Astrocyte of the spinal cord (primary cell): ENCODE data around the gene HMOX1.

Experiments used
- DNase-seq: peaks from one replicate; pipeline ENCODE4 v3.0.0; 2011; ENCODE audit warnings: low read depth, low spot score
- H3K4me3 ChIP-seq: 2 replicates; pipeline ENCODE4 v1.5.1; 2011; ENCODE audit warnings: low read depth, mild to moderate bottlenecking, low read length, moderate library complexity
- CTCF ChIP-seq: IDR thresholded peaks from 2 replicates; pipeline ENCODE4 v1.5.1; 2012; ENCODE audit warnings: low read depth, mild to moderate bottlenecking, low read length, inconsistent platforms
- in situ Hi-C: cut with HindIII; loops from 2 replicates; pipeline ENCODE4 v1.10.0; 2017; ENCODE audit warnings: low sequenced_read_pairs

The HMOX1 gene

GRCh38 chr22:35430897-35431322 lies 50.0 kb downstream of the HMOX1 start:
- TF ChIP-seq CTCF = peak; percentile 96
- H3K4me3 ChIP-seq = no peak overlapping the region
- DNase-seq = peak; percentile 84
- in situ Hi-C loops = no loop called here

DNA sequence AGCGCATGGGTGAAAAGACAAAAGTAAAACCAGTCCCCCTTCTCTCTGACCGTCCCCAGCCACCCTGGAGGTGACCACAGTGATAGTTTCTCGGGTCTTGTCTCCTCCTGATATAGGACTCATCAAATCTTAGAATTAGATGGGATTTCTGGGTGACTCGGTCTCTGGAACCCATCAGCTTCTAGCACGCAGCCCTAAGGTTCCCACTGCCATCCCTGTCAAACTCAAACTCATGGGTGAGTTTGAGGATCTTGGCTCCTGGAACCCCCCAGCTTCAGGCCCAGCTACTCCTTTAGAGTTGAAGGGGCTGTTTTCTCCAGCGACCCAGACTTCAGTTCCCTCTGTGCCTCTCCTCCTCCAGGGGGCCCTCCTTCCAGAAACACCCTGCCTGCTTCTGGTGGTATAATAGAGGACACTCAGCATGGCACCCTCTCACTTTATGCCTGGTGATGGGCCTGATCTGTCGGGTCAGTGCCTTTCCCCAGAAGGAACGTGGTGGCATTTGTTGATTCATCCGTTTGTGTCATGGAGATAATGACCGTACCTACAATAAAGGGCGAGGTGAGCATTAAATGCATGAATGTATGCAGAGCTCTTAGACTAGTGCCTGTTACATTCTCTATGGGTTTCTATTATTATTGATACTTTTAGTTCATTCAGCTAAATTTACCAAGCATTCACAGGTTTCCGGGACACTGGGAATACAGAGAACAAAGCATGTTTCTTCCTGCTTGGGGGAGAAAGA lies 50.8 kb downstream of the HMOX1 start:
- TF ChIP-seq CTCF = peak; percentile 36
- DNase-seq = no peak
- in situ Hi-C loops = no loop called here
- no peak overlapping the region for H3K4me3 ChIP-seq

- TF ChIP-seq CTCF = no peak
- no peak overlapping the region for H3K4me3 ChIP-seq
- no peak for DNase-seq
- in situ Hi-C loops = no loop called here
Measured at GRCh38 chr22:35432228-35432905, 51.5 kb downstream of the HMOX1 start.

GRCh38 chr22:35434061-35434710 lies 53.3 kb downstream of the HMOX1 start:
- no peak for DNase-seq
- in situ Hi-C loops = no loop called here
- H3K4me3 ChIP-seq = no peak overlapping the region
- TF ChIP-seq CTCF = no peak

- no peak for DNase-seq
- no peak for TF ChIP-seq CTCF
- in situ Hi-C loops = no loop called here
- H3K4me3 ChIP-seq = no peak overlapping the region
Measured at GRCh38 chr22:35435201-35435740, 54.4 kb downstream of the HMOX1 start.

GRCh38 chr22:35436421-35436820 lies 55.5 kb downstream of the HMOX1 start:
- no peak overlapping the region for H3K4me3 ChIP-seq
- in situ Hi-C loops = no loop called here
- no peak for DNase-seq
- TF ChIP-seq CTCF = no peak
